Hematopoietic multipotent progenitor cell (in vitro differentiated cells): ENCODE measurements around the gene PITPNC1. TPM values are rescaled to one million over a fixed set of nuclear protein-coding genes. Genes with fewer than 3 reads are reported as not detected.
"Not testable (repeated sequence)": the region's sequence is repeated elsewhere in the genome, so short reads cannot be mapped to it uniquely, and the experiment has no call there.

Source experiments
- DNase-seq, 3 donors: peaks; one replicate each; pipeline ENCODE4 v3.0.0-alpha.2; 2011 to 2015; ENCODE audit warnings: low read depth in 2 of 3, low spot score in 2 of 3
- total RNA-seq: library from RNA; depleted of rRNA; stranded (reverse); fragments of >200 nt; gene quantifications from one replicate; pipeline ENCODE4 v1.2.3, GENCODE V29; 2012

Gene PITPNC1
- total RNA-seq, 1 donor, result 5.9 TPM

GRCh38 chr17:67479148-67479547 lies 102.1 kb downstream of the PITPNC1 start:
- DNase-seq, result no peak

GRCh38 chr17:67480959-67481358 lies 103.9 kb downstream of the PITPNC1 start:
- DNase-seq, result not testable (repeated sequence)

GRCh38 chr17:67481808-67482207 lies 104.7 kb downstream of the PITPNC1 start:
- no peak for DNase-seq

- DNase-seq, result no peak
Observed at GRCh38 chr17:67482764-67483163, 105.7 kb downstream of the PITPNC1 start.

- no peak for DNase-seq
Observed at GRCh38 chr17:67484261-67484660, 107.2 kb downstream of the PITPNC1 start.

- DNase-seq, result no peak
Observed at GRCh38 chr17:67485666-67486065, 108.6 kb downstream of the PITPNC1 start.

- DNase-seq, result no peak
Observed at GRCh38 chr17:67487506-67487905, 110.4 kb downstream of the PITPNC1 start.

GRCh38 chr17:67488161-67488560 lies 111.1 kb downstream of the PITPNC1 start:
- no peak for DNase-seq

- no peak for DNase-seq
Observed at GRCh38 chr17:67488768-67489167, 111.7 kb downstream of the PITPNC1 start.

GRCh38 chr17:67489273-67489672 lies 112.2 kb downstream of the PITPNC1 start:
- DNase-seq, result no peak

GRCh38 chr17:67490471-67490870 lies 113.4 kb downstream of the PITPNC1 start:
- no peak for DNase-seq

- no peak for DNase-seq
Observed at GRCh38 chr17:67491009-67491680, 114.1 kb downstream of the PITPNC1 start.

- DNase-seq, result peak in 1 of 3 donors; percentile 22
Observed at GRCh38 chr17:67491681-67492024, 114.6 kb downstream of the PITPNC1 start.

- no peak for DNase-seq
Observed at GRCh38 chr17:67492251-67492740, 115.2 kb downstream of the PITPNC1 start.

GRCh38 chr17:67492824-67493517 lies 115.9 kb downstream of the PITPNC1 start:
- DNase-seq, result no peak

- DNase-seq, result no peak
Observed at GRCh38 chr17:67493812-67494211, 116.7 kb downstream of the PITPNC1 start.

- not testable (repeated sequence) for DNase-seq
Observed at GRCh38 chr17:67495534-67495933, 118.5 kb downstream of the PITPNC1 start.

GRCh38 chr17:67496286-67496685 lies 119.2 kb downstream of the PITPNC1 start:
- DNase-seq, result no peak

- DNase-seq, result no peak
Observed at GRCh38 chr17:67499685-67500084, 122.6 kb downstream of the PITPNC1 start.

- DNase-seq, result no peak
Observed at GRCh38 chr17:67500261-67500660, 123.2 kb downstream of the PITPNC1 start.

- no peak for DNase-seq
Observed at GRCh38 chr17:67500677-67501300, 123.7 kb downstream of the PITPNC1 start.

GRCh38 chr17:67502151-67502550 lies 125.1 kb downstream of the PITPNC1 start:
- no peak for DNase-seq
